Cardiac muscle cell (in vitro differentiated cells and primary cell): ENCODE results near the gene DNAH6. TPM values are rescaled to one million over a fixed set of nuclear protein-coding genes. Genes with fewer than 3 reads are reported as not detected.

Experiments
- DNase-seq, 2 donors: peaks; one replicate each; pipeline versions ENCODE4 v3.0.0 to v3.0.0-alpha.2; 2010 to 2017; ENCODE audit warnings: low read depth in 1 of 2, low spot score in 1 of 2
- H3K27ac ChIP-seq: fragments of 200-600 bp; sonication (generic); 2 replicates; pipeline ENCODE4 v1.5.1; 2016
- H3K27me3 ChIP-seq: fragments of 200-600 bp; sonication (generic); 2 replicates; pipeline ENCODE4 v1.6.0; 2016; ENCODE audit warnings: control low read depth
- H3K36me3 ChIP-seq: fragments of 200-600 bp; sonication (generic); 2 replicates; pipeline ENCODE4 v1.5.1; 2016; ENCODE audit warnings: control low read depth
- H3K4me1 ChIP-seq: fragments of 200-600 bp; sonication (generic); 2 replicates; pipeline ENCODE4 v1.8.1; 2017; ENCODE audit warnings: low read depth, mild to moderate bottlenecking, mixed run types
- H3K4me3 ChIP-seq: fragments of 200-600 bp; sonication (generic); 2 replicates; pipeline ENCODE4 v1.5.1; 2016; ENCODE audit warnings: mild to moderate bottlenecking
- H3K9me3 ChIP-seq: fragments of 200-600 bp; sonication (generic); 2 replicates; pipeline ENCODE4 v1.5.1; 2017; ENCODE audit warnings: low read depth, mild to moderate bottlenecking, control low read depth
- CTCF ChIP-seq: IDR thresholded peaks from 2 replicates; pipeline ENCODE4 v1.5.1; 2012; ENCODE audit warnings: low read depth, mild to moderate bottlenecking, low read length
- polyA plus RNA-seq: library from polyadenylated mRNA; unstranded; fragments of >200 nt; fragmentation: Nextera tagmentation; extraction: Ambion mirVana; gene quantifications from 2 replicates; pipeline ENCODE4 v1.2.1, GENCODE V29; 2016
- total RNA-seq: library from RNA; depleted of rRNA; stranded (reverse); fragments of >200 nt; gene quantifications from 2 replicates; pipeline ENCODE4 v1.2.3, GENCODE V29; 2016

DNAH6 gene
- total and polyA plus RNA-seq, 2 experiments from 2014 or later, result 0.66 to 0.73 TPM

- Histone ChIP-seq H3K4me1 (no peaks in the 10 kb centered on the region), H3K27me3 (no peaks in the 10 kb centered on the region), H3K36me3 (no peaks in the 10 kb centered on the region), H3K9me3 (no peaks in the 10 kb centered on the region), H3K4me3 (no peak overlapping the region), H3K27ac (no peak overlapping the region)
- TF ChIP-seq CTCF, result no peak
- no peak for DNase-seq
These were observed 305.5 kb downstream of the DNAH6 start for GRCh38 chr2:84821806-84822205.

DNA sequence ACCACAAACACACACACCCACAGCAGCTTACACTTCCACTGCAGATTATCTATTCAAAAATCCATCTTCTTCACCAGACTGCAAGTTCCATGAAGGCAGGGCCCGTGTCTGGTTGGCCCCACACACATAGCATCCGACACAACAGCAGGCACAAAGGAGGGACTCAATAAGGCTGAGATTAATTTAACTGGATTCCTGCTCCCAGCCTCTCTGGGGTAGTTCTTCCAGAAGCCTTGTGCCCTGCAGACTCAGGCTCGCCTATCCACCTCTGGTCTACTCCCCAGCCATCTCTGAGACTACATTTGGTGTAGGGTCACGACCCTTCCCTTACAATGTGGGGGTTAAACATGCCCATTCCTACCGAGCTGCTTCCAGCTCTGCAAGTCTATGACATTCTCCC is 306.9 kb downstream of the DNAH6 start:
- TF ChIP-seq CTCF, result no peak
- Histone ChIP-seq H3K27me3 (no peaks in the 10 kb centered on the region), H3K4me3 (no peak overlapping the region), H3K4me1 (no peaks in the 10 kb centered on the region), H3K36me3 (no peaks in the 10 kb centered on the region), H3K9me3 (no peaks in the 10 kb centered on the region), H3K27ac (no peak overlapping the region)
- DNase-seq, result no peak

DNA sequence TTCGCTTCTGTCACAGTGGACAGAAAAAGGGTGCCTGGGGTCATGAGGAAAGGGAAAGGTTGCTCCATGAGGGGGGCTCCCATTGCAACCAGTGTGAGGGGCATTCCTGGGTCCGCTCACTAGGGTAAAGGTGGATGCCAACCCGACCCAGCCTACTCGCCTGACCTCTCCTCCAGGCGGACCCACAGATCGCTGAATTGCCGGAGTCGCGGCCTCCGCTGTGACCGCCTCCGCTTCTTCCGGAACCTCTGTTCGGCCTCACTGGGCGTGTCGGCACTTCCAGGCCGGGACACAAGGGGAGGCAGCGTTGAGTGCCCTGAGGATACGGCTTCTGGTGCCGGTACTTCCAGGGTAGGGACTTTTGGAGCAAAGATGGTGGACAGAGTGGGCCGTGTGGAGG is 307.5 kb downstream of the DNAH6 start:
- no peaks in the 10 kb centered on the region for H3K4me1 ChIP-seq
- no peak for DNase-seq
- no peak overlapping the region for H3K27ac ChIP-seq
- H3K4me3 ChIP-seq, result no peak overlapping the region
- no peaks in the 10 kb centered on the region for H3K9me3 ChIP-seq
- TF ChIP-seq CTCF, result no peak
- no peaks in the 10 kb centered on the region for H3K27me3 ChIP-seq
- no peaks in the 10 kb centered on the region for H3K36me3 ChIP-seq

- Histone ChIP-seq H3K4me3 (no peak overlapping the region), H3K36me3 (no peaks in the 10 kb centered on the region), H3K27me3 (no peaks in the 10 kb centered on the region), H3K9me3 (no peaks in the 10 kb centered on the region), H3K27ac (no peak overlapping the region), H3K4me1 (no peaks in the 10 kb centered on the region)
- DNase-seq, result no peak
- no peak for TF ChIP-seq CTCF
These were observed 311.8 kb downstream of the DNAH6 start for GRCh38 chr2:84827978-84828575.

DNA sequence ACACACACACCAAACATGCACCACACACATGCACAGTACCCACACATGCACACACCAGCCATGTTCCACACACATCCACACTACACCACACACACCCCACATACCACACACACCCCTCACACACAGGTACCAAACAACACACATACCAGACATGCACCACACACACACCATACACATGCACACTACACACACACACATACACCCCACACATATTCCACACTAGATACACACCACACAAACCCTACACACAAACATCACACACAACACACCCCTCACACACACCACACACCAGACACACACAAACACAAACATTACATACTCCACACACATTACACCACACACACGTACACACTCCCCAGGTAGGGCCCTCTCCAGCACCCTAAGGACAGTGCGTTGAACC is 313.4 kb downstream of the DNAH6 start:
- Histone ChIP-seq H3K4me3 (no peak overlapping the region), H3K9me3 (no peaks in the 10 kb centered on the region), H3K4me1 (no peaks in the 10 kb centered on the region), H3K36me3 (no peaks in the 10 kb centered on the region), H3K27me3 (no peaks in the 10 kb centered on the region), H3K27ac (no peak overlapping the region)
- TF ChIP-seq CTCF, result no peak
- DNase-seq, result no peak
